ENCODE results near the gene UNC93B1.

DNA sequence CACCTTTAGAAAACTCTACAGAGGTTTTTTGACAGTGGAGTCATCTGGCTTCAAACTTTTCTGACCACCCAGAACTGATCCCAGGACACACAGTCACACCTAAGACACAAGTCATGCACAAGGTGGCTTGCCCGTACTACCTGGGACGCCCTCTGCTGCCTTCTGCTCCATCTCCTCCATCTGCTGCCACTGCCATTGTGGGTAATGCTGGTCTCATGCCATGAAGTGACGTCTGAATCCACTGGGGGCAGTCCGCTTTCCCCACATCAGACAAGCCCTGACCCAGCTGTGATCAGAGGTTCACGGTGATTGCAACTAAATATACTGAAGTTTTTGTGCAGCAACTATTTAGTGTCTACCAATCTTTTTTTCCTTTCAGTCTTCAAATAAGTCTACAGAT, 21.1 kb upstream of the UNC93B1 start:
- TF ChIP-seq, protein P1, sequence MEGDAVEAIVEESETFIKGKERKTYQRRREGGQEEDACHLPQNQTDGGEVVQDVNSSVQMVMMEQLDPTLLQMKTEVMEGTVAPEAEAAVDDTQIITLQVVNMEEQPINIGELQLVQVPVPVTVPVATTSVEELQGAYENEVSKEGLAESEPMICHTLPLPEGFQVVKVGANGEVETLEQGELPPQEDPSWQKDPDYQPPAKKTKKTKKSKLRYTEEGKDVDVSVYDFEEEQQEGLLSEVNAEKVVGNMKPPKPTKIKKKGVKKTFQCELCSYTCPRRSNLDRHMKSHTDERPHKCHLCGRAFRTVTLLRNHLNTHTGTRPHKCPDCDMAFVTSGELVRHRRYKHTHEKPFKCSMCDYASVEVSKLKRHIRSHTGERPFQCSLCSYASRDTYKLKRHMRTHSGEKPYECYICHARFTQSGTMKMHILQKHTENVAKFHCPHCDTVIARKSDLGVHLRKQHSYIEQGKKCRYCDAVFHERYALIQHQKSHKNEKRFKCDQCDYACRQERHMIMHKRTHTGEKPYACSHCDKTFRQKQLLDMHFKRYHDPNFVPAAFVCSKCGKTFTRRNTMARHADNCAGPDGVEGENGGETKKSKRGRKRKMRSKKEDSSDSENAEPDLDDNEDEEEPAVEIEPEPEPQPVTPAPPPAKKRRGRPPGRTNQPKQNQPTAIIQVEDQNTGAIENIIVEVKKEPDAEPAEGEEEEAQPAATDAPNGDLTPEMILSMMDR (IDR thresholded peaks at IDR 0.05) = no peak
- TF ChIP-seq POLR2A (IDR thresholded peaks at IDR 0.05) = no peak
